ENCODE results near the gene RBM38.

RBM38 gene

GRCh38 chr20:57374931-57375651 is 16.1 kb upstream of the RBM38 start:
- no peak for DNase-seq

DNA sequence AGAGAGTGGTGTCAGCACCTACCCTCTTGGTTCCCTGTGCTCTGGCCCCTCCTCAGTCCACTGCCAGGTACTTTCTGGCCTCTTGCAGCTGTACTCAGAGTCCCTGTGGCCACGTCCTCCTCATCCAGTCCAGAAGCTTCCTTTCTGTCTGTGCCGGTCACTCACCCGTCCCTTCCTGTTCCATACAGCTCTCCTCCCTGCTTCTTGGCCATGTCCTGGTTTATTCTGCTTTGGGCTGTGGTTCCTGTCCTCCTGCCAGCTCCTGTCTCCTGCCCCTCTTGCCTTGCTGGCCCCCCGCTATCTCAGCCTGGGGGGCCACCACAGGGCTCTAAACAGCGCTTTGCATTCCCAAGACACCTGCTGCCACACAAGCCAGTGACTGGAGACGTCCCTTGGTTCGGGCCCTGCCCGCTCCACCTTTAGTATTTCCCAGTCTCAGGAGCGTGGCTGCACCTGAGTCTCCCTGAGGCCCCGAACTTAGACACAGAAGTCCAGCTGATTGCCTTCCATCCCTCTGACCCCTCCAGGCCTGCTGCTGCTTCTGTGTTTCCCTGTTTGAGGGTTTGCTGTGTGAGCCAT is 15.5 kb upstream of the RBM38 start:
- DNase-seq = no peak

- no peak for DNase-seq
Observed at GRCh38 chr20:57377350-57377749, 13.8 kb upstream of the RBM38 start.

- DNase-seq = no peak
Observed at GRCh38 chr20:57378107-57378506, 13.1 kb upstream of the RBM38 start.

DNA sequence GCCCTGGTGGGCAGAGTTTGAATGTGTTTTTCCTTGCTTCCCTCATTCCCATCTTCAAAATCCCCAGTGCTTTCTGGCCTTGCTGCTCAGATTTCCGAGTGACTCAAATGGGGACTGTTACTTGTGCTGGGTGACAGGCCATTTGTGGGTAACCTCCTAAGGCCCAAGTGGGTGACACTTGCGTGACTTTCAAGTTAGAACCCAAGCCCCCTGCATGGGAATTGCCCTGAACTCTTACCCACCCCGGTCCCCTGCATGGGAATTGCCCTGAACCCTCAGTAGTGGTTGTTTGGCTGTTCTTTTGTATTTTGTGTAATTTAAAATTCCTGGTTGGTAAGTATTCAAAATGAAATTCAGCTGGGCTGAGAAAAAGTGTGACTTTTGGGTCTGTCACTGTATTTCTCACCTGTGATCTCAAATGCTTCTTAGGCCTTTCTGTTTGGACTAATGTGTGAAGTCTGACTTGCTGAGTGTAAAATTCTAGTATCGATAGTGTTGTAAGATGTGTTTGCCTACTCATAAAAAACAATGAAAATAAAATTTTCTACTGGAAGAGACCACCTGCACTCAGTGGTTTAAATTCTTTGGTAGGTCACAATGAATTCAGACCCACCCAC is 12.4 kb upstream of the RBM38 start:
- DNase-seq = no peak

GRCh38 chr20:57379263-57379647 is 11.9 kb upstream of the RBM38 start:
- DNase-seq = no peak

- DNase-seq = no peak
Observed at GRCh38 chr20:57380081-57380750, 11.0 kb upstream of the RBM38 start.

- peak; percentile 40 for DNase-seq
Observed at GRCh38 chr20:57381596-57382503, 9.3 kb upstream of the RBM38 start.

DNA sequence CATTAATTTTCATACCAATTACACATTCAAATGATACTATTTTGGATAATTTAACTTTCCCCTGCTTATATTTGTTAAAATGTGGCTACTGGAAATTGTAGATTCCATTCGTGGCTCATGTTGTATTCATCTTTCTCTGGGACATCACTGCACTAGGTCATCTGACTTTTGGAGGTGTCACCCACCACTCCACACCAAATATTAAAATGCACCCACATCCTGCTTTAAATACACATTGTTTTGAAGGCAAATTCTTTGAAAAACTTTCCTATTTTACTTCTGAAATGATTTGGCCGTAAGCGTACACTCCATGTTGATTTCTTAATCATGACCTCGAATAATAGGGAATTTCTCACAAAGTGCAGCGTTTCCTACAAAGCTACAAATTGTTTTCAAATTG is 8.7 kb upstream of the RBM38 start:
- DNase-seq = no peak

DNA sequence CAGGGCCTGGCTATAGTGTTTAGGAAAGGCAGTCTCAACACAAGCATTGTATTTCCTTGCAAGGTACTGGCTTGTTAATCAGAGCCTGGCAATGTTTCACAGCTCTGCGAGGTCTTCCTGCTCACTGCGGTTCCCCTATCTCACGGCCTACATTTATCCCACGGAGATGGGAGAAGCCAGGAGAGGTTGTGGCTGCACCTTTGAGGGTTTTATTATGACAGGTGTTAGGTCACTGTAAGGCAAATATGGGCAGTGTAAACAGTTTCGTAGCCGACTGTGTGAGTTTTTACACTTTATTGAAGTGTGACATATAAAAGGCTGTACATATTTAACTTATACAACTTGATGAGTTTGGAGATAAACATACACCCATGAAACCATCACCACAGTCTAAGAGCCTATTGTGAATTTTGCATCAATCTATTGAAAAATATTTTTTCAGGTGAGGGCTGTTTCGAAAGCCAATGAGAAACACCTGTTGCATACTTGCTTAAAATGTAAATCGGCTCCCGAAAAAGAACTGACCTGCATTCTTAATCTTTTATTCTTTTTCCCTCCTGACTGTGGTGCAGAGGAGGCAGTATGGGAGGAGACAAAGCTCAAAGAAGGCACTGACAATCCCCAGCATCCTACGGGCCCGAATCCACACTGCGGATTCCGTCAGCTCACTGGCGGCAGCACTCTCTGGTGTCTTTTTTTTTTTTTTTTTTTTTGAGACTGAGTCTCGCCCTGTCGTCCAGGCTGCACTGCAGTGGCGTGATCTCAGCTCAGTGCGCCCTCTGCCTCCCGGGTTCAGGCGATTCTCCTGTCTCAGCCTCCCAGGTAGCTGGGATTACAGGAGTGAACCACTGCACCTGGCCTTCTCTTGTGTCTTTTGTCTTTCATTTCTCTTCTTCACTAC is 7.5 kb upstream of the RBM38 start:
- peak; percentile 60 for DNase-seq

DNA sequence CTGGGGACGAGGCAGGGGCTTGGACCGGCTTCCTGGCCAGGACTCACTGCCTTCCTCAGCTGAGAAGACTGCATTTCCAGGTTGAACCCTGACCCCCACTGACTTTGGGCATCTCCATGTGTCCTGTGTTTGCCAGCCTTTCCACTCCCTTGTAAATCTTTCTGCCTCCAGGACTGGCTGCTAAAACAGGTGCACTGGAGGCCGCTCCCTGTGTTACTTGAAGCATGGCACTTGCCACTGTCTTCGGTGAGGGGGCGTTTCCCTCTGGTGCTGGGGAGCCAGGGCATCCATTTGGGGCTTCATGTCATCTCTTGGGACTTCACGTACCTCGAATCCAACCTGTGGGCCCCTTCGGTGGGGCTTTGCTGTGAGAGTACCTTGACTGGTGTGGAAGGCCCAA is 6.7 kb upstream of the RBM38 start:
- DNase-seq = no peak

DNA sequence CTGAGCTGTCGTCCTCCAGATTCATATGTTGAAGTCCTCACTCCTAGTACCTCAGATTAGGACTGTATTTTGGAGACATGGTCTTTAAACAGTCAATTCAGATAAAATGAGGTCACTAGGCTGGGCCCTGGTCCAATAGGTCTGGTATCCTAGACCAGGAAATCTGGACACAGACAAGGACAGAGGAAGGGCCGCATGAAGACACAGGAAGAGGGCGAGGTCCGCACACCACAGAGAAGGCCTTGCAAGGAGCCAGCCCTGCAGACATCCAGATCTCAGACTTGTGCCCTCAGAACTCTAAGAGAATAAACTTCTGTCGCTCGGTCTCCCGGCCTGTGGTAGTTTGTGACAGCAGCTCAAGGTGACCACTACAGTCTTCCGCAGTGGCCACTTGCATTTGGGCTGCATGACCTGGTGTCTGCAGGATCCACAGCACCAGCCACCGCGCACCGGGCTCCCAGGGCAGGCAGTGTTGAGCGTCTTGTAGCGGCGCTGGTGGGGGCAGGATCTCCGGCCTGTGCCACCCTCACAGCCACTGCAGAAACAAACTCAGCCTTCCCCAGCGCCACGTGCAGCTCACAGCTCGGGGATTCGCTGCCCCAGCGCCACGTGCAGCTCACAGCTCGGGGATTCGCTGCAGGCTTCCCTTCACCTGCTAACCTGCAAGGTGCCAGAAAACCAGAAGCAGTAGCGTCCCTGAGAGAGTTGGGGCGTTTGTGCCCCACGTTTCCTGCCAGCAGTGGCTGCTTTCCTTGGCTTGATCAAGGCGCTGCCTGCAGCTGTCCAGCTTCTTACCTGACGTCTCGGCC is 6.0 kb upstream of the RBM38 start:
- DNase-seq = no peak

DNA sequence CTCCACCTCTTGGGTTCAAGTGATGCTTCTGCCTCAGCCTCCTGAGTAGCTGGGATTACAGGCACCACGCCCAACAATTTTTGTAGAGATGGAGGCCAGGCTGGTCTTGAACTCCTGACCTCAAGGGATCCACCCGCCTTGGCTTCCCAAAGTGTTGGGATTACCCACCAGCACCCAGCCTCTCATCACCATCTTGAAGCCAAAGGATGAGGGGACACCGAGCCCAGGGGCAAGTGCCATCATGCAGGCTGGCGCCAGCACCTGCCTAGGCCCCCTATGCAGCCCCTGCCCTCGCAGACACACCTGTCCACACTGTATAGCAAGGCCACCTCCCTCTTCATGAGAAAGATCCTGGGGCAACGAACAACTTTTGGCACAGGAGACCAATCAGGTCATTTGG is 5.3 kb upstream of the RBM38 start:
- DNase-seq = no peak

- no peak for DNase-seq
Observed at GRCh38 chr20:57386762-57387161, 4.4 kb upstream of the RBM38 start.

DNA sequence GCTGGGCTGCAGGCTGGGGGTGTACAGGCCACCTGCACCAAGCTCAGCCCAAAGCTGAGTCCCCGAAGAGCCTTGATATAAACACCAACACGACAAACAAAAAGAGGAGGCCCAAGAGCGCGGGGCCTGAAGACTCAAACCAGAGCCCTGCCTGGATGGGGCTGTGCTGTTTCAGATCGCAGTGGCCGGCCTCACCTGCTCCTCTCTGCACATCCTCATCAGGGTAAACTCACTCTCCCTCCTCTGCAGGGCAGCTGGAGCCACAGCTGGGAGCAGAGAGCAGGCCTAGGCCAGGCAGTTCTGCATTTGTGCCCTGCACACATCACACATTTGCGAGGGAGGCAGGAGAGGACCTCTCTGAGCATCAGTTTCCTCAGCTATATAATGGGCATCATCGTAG is 3.7 kb upstream of the RBM38 start:
- DNase-seq = no peak

DNA sequence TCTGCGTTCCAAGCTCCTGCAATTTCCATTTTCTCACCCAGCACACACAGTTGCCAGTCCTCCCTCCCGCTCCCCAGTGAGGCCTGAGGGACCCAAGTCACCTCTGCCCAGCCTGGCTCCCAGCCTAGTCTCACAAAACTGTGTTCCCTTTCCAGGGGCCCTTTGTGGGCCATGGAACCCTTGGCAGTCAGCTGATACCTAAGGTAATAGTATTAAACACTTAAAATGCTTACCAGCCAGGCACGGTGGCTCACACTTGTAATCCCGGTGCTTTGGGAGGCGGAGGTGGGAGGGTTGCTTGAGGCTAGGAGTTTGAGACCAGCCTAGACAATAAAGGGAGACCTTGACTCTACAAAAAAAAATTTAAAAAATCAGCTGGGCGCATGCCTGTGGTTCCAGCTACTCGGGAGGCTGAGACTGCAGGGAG is 3.2 kb upstream of the RBM38 start:
- no peak for DNase-seq

DNA sequence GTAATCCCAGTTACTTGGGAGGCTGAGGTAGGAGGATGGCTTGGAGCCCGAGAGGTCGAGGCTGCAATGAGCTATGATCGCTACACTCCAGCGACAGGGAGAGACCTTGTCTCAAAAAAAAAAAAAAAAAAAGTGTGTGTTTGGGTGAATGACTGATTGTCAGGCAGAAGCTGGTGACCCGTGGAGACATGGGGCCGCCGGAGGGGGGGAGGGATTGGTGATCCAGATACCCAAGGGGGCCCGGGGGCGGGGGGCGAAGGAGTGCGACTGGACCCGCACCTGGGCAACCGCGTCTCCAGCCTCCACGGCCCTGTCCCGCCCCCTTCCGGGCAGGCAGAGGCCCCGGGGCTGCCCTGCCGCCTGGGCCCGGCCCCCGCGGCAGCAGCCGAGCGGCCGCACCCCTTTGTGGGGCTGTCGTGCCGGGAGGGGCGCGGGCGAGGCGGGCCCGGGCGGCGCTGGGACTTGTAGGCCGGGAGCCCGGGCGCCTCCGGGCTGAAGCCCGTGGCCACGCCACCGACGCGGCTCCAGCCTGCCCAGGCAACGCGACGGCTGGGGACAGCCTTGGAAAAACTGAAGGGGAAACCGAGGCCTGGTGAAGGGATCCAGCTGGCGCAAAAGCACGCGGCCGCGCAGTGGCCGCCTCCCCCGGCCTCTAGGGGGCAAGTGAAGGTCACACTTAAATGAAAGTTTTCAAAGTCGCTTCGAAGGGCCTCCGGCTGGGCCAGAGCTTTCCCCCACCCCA is 2.1 kb upstream of the RBM38 start:
- DNase-seq = peak; percentile 36

DNA sequence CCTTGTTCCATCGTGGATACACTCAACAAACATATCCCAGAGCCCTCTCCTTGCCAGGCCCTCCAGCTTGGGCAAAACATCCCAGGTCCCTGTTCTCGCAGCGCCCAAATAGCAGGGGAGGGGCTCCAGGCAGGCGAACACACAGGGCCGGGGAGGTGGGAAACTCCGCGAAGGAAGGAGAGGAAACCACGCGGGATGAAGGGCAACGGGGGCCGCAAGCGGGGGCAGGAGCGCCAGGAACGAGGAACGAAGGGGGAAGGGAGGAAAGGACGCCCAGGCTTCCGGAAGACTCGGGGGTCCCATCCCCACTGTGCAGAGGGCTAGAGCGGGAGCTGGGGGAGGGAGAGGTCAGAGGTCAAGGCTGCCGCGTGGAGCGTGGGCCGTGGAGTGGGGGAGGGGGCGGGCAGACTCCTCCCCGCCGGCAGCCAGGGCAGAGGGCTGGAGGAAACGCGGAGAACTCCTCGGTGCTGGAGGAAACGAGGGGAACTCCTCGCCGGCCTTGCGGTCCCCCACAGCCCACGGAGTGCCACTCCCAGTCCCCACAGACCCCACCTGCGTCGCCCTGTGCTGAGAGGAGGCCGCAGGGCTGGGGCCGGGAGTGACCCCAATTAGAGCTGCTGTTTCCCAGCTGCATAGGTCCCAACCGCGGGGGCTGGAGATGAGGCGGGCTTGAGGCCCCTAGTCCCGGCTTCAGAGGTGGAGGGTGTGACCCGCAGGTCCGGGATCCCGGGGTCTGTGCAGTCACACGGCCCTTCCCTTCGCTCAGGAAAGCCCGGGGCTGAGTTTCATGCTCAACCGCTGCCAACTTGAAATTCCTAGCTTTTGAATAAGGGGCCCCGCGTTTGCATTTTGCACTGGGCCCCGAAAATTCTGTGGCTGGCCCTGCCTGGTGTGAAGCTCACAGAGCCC is 1.2 kb upstream of the RBM38 start:
- DNase-seq = no peak
